Measurements from ENCODE around the gene IFT88. TPM values are rescaled to one million over a fixed set of nuclear protein-coding genes. Genes with fewer than 3 reads are reported as not detected.

Gene IFT88
- total and polyA plus RNA-seq, 9 of the 15 experiments (the other 6 are each of a cell fraction or from before 2014, with no cell fraction given): 8.3 to 13.5 (median 10.0) TPM

DNA sequence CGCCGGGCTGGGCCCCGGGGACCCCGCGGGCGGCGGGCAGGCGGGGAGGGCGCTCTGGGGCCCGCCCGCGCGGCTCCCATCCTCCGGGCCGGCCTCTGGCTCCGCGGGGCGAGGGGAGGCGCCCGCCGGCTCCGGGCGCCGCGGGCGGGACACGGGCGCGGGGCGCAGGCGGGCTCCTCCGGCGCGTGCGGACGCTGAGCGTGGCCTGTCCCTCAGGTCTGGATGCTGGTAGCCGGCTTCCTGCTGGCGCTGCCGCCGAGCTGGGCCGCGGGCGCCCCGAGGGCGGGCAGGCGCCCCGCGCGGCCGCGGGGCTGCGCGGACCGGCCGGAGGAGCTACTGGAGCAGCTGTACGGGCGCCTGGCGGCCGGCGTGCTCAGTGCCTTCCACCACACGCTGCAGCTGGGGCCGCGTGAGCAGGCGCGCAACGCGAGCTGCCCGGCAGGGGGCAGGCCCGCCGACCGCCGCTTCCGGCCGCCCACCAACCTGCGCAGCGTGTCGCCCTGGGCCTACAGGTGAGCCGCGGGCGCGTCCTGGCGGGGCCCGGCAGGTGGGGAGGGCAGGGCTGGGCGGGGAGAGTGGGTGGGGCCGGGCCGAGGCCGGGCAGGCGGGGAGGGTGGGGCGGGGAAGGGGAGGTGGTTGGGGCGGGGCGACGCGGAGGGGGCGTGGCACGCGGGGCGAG, 137.0 kb downstream of the IFT88 start (continued):
- TF ChIP-seq BRCA1 (IDR thresholded peaks at IDR 0.05) (no peak), BRCA1 (CRISPR knock-in tag; IDR thresholded peaks at IDR 0.05) (no peak), DNMT1 (IDR thresholded peaks at IDR 0.05) (no peak), HNRNPUL1 (IDR thresholded peaks at IDR 0.05; ENCODE audit: low read length) (no peak), ZNF316 (IDR thresholded peaks at IDR 0.05) (no peak), CREBBP (IDR thresholded peaks at IDR 0.05; ENCODE audit: low read depth, low read length) (no peak), SMAD4 (CRISPR knock-in tag; conservative IDR thresholded peaks at IDR 0.05) (0 out of 2 replicates have a peak, but pooled peaks have one; percentile 26), NUFIP1 (IDR thresholded peaks at IDR 0.05; ENCODE audit: partially characterized antibody) (no peak), TBP (optimal IDR thresholded peaks at IDR 0.05; ENCODE audit: low read depth, low read length) (peak; percentile 26), SP2 (IDR thresholded peaks at IDR 0.05; ENCODE audit: extremely low read depth, low read depth, low read length, poor library complexity, severe bottlenecking) (no peak), TAL1 (IDR thresholded peaks at IDR 0.05) (no peak), DACH1 (IDR thresholded peaks at IDR 0.05; ENCODE audit: partially characterized antibody) (no peak), WHSC1 (IDR thresholded peaks at IDR 0.05; ENCODE audit: low read length) (no peak), RFX1 (IDR thresholded peaks at IDR 0.05) (no peak), GABPA (tag; conservative IDR thresholded peaks at IDR 0.05; ENCODE audit: low read depth) (peak; percentile 63), ZNF699 (CRISPR knock-in tag; IDR thresholded peaks at IDR 0.05; ENCODE audit: insufficient replicate concordance) (no peak), TSC22D4 (tag; IDR thresholded peaks at IDR 0.05) (no peak), HDAC1 (IDR thresholded peaks at IDR 0.05) (no peak), PTTG1 (tag; IDR thresholded peaks at IDR 0.05; ENCODE audit: low read depth) (no peak), TEAD4 (IDR thresholded peaks at IDR 0.05; ENCODE audit: low read length) (no peak), TEAD4 (CRISPR knock-in tag; IDR thresholded peaks at IDR 0.05; ENCODE audit: borderline replicate concordance) (no peak), U2AF1 (optimal IDR thresholded peaks at IDR 0.05; ENCODE audit: low read depth, low read length) (no peak)
- TF ChIP-seq, protein P1, sequence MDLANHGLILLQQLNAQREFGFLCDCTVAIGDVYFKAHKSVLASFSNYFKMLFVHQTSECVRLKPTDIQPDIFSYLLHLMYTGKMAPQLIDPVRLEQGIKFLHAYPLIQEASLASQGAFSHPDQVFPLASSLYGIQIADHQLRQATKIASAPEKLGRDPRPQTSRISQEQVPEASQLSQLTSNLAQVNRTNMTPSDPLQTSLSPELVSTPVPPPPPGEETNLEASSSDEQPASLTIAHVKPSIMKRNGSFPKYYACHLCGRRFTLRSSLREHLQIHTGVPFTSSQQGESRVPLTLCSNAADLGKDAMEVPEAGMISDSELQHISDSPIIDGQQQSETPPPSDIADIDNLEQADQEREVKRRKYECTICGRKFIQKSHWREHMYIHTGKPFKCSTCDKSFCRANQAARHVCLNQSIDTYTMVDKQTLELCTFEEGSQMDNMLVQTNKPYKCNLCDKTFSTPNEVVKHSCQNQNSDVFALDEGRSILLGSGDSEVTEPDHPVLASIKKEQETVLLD (IDR thresholded peaks at IDR 0.05): no peak
- TF ChIP-seq, protein P2, sequence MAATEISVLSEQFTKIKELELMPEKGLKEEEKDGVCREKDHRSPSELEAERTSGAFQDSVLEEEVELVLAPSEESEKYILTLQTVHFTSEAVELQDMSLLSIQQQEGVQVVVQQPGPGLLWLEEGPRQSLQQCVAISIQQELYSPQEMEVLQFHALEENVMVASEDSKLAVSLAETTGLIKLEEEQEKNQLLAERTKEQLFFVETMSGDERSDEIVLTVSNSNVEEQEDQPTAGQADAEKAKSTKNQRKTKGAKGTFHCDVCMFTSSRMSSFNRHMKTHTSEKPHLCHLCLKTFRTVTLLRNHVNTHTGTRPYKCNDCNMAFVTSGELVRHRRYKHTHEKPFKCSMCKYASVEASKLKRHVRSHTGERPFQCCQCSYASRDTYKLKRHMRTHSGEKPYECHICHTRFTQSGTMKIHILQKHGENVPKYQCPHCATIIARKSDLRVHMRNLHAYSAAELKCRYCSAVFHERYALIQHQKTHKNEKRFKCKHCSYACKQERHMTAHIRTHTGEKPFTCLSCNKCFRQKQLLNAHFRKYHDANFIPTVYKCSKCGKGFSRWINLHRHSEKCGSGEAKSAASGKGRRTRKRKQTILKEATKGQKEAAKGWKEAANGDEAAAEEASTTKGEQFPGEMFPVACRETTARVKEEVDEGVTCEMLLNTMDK (IDR thresholded peaks at IDR 0.05; ENCODE audit: borderline replicate concordance, insufficient read depth, low read depth, low read length, poor library complexity, severe bottlenecking): peak; percentile 91
- TF ChIP-seq, protein P3, sequence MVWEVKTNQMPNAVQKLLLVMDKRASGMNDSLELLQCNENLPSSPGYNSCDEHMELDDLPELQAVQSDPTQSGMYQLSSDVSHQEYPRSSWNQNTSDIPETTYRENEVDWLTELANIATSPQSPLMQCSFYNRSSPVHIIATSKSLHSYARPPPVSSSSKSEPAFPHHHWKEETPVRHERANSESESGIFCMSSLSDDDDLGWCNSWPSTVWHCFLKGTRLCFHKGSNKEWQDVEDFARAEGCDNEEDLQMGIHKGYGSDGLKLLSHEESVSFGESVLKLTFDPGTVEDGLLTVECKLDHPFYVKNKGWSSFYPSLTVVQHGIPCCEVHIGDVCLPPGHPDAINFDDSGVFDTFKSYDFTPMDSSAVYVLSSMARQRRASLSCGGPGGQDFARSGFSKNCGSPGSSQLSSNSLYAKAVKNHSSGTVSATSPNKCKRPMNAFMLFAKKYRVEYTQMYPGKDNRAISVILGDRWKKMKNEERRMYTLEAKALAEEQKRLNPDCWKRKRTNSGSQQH (CRISPR knock-in tag; IDR thresholded peaks at IDR 0.05): no peak

All from K562 (cell line).